Activated effector memory CD4-positive, alpha-beta T cell treated with anti-CD3 and anti-CD28 coated beads, Interleukin-2, amount 50 U/mL, for 16 hours (primary cell): Measurements from ENCODE around the gene ZIC1.

Experiments
- DNase-seq: peaks from one replicate; pipeline ENCODE4 v3.0.0-alpha.2; 2020

The ZIC1 gene

GRCh38 chr3:147411815-147412241 lies 2.7 kb downstream of the ZIC1 start:
- DNase-seq, result no peak

GRCh38 chr3:147412261-147412916 lies 3.2 kb downstream of the ZIC1 start:
- DNase-seq, result no peak

- DNase-seq, result no peak
These were observed 3.9 kb downstream of the ZIC1 start for GRCh38 chr3:147412917-147413685.

- DNase-seq, result no peak
These were observed 4.7 kb downstream of the ZIC1 start for GRCh38 chr3:147413686-147414389.

DNA sequence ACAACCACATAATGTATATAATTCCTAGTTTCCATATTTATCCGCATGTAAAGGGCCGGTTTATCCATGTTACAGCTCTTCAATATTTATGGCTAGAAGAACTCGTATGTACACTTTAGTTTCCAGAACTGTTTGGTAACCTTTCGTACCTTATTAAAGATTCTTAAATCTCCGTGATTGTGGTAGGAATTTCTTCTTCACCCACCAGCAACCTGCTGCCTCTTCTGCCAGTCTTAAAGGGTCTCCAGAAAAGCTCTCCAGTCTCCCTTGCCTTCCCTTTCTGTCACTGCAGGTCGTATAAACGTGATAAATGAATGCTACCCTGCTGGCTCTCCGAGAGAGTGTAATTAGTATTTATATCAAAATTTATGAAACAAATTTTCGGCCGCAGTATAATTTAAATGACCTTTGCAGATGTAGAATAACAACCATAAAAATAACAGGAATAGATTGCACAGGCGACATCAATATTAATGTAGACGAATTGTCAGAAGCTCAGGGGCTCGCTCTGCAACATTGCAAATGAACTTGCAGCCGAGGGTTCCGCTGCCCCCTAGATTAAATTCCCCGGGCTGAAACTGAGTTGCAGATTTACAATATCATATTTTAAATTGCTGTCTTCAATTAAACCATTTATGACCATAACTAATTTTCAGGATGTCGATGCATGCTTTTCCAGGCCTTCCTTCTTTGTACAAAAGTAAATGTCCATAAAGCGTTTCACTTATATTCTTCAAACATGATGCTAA lies 5.4 kb downstream of the ZIC1 start:
- DNase-seq, result no peak

DNA sequence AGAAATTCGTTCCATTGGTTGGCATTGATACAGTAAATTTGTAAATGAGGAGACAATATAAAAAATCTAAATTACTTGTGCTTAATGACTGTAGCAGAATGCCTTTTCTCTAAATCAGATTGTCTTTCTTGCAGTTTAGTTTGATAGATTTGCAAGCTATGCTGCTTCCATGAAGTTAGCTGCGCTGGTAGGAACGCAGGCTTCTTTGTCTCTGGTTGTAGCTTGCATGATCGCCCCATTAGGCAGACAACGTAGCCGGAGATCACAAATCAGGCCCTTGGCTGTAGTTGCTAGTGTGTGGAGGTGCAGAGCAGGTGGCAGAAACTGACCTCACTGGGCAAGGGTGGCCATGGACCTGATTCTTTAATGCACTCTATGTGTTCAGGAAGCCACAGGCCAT lies 6.1 kb downstream of the ZIC1 start:
- no peak for DNase-seq

- no peak for DNase-seq
These were observed 6.7 kb downstream of the ZIC1 start for GRCh38 chr3:147415874-147416273.

DNA sequence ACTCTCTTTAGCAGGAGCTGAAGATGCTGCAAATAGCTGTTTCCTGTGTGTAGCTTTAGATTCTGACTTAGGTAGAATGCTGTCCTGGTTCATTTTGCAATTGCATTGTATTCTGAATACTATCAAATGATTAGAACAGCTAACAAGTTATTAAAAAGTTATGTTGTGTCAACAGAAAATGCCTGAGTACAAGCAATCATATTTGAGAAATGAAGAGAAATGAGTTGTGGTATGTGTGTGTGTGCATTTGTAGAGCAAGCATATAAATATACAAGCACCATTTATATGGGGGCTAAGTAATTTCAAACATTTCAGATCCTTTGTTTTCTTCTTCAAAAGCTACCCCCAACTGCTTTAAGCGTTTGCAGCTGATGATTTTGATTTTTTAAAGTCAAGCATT lies 7.8 kb downstream of the ZIC1 start:
- no peak for DNase-seq

DNA sequence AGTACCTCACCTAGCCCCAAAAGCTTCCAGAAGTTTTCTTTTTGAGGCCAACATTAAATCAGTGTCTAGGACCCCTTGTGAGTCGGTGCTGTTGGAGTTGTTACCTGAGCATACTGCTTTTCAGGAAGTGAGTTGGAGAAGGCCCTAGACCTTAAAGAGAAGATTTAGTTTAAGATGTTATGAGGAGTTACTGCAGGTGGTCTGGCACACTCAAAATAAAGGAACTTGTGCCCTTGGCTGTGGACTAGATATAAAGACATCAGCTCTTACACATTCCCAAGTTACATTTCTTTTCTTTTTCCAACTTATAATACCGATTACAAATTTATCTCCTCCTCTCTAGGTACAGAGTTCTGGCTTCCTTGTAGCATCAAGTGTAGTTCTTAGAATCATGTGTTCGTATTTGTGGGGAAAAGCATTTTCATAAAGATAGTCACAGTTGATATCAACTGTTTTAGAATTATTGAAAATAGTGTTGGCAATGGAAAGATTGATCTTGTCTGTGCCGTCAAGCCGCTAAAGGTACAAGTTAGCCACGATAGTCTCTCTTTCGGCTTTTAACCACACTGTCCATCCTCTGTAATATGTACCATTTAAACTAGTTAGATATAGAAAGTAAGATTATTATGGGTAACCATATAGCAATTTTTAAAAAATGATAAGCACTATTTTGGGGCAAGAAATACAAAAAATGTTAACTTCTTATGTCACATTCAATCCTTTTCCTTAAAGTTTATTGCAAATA lies 8.6 kb downstream of the ZIC1 start:
- DNase-seq, result no peak

DNA sequence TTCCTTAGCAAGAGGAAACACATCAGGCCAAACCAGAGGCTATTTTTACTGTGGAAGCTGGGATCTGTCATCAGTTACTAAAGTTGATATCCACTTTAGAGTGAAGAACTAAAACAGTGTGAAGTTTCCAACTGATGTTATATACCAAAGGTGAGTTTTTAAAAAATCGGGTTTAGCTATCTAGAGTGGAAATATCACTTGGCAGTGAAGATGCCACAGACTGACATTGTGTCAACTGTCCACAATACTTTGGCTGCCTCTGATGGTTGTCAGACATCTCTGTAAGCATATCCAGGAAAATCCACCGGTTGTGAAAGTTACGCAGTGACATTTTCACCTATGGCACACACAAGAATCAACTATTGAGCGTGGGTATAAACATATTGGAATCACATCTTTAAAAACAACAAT lies 9.2 kb downstream of the ZIC1 start:
- no peak for DNase-seq

DNA sequence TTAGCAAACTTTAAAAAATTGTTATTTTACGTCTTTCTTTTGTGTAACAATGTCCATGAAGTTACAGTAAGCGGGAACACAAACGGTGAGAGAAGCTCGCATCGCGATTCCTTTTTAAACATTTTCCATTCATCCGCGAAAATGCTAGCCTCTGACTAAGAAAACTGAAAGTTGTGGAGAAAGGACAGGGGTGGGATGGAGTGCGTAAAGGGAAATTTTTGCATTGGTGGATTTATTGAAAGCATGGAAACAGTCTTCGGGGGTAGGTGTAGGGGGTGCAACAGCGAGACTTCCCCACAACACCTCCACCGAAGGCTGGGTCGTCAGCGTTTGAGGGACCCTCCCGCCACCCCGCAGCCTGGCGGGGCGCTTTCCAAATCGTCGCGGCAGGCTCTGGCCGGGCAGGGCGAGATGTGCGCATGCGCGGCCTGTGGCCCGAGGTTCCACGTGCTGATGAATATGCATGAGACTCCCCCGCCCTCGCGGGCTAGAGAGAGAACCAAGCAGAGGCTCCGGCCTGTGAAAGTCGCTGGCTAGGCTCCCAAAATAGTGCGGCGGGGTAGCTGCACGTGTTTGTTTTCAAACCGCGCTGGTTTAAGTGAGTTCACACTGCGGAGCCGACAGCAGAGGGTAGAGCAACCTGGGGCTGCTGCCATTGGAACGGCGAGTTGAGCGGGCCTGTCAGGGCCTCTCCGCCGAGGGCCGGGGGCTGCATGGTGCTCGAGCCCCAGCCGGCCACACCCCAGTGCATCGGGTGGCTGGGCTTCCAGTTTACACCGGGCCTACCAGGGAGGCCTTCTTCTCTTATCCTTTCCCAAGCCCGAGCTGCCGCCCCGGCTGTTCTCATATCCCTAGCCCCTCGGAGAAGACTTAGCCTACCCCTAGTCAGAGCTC lies 9.9 kb downstream of the ZIC1 start:
- no peak for DNase-seq

DNA sequence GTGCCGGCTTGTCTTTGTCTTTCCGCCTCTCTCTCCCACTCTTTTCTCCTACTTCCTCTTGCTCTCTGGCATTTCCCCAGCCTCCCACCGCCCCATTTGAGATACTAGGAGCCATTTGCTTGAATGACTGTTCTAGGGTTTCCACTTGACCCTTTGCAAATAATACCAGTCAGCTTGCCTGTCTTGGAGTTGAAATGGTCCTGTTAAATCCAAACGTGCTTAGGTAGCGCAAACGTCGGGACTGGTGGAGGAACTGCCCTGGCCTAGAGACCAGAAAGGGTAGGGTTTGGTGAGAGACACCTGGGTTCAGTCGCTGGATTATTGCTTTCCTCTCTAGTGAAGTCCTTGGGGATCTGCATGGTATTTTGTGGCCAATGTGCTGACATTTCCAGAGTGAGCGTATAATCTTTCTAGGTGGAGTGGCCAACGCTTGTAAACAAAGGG lies 10.6 kb downstream of the ZIC1 start:
- DNase-seq, result no peak

DNA sequence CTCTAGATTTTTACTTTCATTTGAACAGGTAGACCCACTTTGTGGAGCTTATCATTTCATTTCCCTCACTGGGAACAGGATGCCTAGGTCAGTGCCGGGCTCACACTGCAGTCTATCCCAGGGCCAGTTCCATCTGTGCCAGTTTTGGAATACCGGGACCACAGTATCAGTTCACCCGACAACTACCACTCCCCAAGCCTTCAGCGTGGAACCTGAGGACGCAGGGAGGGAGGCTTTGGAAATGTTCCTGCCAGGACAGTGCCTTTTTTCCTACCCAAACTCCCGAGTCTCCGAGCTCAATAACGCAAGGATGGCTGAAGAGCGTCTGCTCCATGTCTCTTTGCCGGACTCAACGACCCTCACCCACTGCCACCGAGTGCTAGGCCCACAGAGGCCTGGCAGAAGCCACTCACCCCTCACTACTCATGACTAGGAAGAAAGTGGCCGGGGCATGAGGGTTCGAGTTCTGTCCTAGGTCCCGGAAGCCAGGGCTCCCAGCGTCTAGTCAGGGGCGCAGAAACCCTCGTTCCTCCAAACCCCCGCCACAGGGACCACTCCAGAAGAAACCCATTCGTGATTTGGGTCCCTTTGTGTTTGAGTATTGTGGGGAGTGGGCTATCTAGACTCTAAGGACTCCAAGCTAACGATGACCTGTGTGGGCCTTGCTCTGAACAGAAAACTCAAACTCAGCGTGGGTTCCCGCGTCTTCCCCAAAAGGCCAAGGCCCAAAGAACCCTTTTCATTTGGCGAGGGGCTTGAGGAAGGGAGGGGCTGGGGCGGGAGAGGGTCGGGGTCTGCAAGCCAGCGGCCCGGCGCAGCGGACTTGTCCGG lies 11.4 kb downstream of the ZIC1 start:
- DNase-seq, result no peak

GRCh38 chr3:147421184-147421912 lies 12.2 kb downstream of the ZIC1 start:
- no peak for DNase-seq

DNA sequence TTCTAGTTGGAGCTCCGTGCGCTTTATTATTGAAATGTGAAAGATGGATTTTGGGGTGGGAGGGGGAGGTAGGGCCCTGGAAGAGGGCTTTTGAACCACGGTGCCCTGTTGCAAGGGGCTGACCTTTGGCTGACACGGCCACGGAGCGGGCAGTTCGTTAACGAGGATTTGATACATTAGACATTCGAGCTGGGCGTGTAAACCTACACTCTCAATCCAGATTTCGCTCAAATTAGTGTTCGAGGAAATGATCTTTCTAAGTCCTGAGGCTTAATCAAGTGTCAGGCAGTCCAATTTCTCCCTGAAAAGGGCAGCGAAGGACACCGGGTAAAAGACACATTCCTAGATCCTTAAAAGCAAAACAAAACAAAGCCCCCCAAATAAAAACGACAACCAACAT lies 13.0 kb downstream of the ZIC1 start:
- no peak for DNase-seq

GRCh38 chr3:147422601-147423536 lies 13.7 kb downstream of the ZIC1 start:
- DNase-seq, result no peak

DNA sequence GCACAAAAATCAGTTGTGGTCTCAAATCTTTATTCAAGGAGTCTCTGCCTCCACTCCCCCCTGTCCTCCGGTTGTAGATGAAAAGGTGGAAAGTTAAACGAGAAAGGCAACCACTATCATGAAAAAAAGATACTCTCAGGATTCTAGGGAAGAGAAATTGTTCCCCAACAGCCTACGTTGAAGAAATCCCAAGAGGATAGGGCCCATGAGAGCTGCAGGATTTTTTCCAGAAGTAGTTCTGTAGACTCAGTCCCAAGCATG lies 14.3 kb downstream of the ZIC1 start:
- DNase-seq, result no peak

DNA sequence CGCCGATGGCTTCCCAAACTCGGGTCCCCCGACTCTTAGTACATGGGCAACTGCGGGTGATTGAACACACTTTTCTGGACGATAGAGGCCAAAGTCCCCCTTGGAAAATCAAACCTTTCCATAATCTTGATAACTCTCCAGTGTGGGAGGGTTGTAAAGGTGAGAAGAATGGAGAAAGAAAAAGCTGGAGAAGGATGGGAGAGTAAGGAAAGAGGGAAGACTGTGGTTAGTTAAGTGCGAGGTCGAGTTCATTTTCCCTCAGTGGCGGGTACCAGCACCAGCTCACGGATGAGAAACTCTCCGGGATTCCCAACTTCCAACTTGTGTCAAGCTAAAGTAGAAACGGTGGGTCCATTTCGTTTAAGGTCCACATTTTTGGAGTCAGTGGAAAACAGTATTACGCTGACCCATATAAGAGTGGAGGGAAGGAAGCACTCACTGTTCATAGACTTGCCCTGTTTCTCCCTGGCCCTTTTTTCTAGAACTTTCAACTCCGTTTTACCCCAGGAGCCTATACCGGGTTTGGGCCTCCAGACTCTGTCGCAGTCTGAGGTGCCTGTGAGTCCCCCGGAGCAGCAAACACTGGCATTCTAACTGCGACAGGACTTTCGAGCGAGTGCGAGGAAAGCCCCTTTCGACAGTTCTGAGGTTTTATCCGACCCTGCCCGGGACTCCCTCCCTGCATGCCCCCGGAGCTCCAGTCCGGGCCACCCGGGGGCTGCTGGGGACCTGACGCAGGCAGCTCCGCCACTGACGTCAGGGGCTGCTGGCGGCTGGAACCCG lies 14.8 kb downstream of the ZIC1 start:
- no peak for DNase-seq
